AG04449 (cell line): ENCODE data around the gene TTC23.

Experiments used
- CTCF ChIA-PET: fragments of 350-600 bp; formaldehyde crosslinking; extraction: SDS; loops from one replicate; lab custom pipeline; 2021; ENCODE audit warnings: antibody characterized with exemption; lab: Yijun Ruan, JAX
- POLR2A ChIA-PET: fragments of 400-600, 350-600 bp; formaldehyde crosslinking; extraction: SDS; loops from one replicate; lab custom pipeline; 2020; ENCODE audit warnings: antibody characterized with exemption, inconsistent platforms; lab: Yijun Ruan, JAX
- DNase-seq: peaks from one replicate; pipeline ENCODE4 v3.0.0-alpha.2; 2010; ENCODE audit warnings: low read depth, low spot score
- H3K4me3 ChIP-seq: 2 replicates; pipeline ENCODE4 v1.5.1; 2011; ENCODE audit warnings: low read depth, mild to moderate bottlenecking, control low read depth, low read length
- TF ChIP-seq, protein P1 (sequence below): IDR thresholded peaks from one replicate; pipeline ENCODE4 v1.5.1; 2011; ENCODE audit warnings: mild to moderate bottlenecking, moderate library complexity, low read length, control low read depth, inconsistent platforms; ENCODE audit not compliant: insufficient read depth; ENCODE audit errors: missing control alignments

The TTC23 gene

GRCh38 chr15:99099661-99100060 lies 149.7 kb downstream of the TTC23 start:
- ChIA-PET CTCF (interaction anchor here (1.2 to 9.6 kb wide), 15 partner anchors 10 to 659 kb away, joined by 3 to 356 read pairs (median 13); partner anchors contain the start of gene LRRC28), POLR2A (no interaction called here)
- no peak for DNase-seq
- H3K4me3 ChIP-seq, result no peak overlapping the region
- TF ChIP-seq, protein P1, sequence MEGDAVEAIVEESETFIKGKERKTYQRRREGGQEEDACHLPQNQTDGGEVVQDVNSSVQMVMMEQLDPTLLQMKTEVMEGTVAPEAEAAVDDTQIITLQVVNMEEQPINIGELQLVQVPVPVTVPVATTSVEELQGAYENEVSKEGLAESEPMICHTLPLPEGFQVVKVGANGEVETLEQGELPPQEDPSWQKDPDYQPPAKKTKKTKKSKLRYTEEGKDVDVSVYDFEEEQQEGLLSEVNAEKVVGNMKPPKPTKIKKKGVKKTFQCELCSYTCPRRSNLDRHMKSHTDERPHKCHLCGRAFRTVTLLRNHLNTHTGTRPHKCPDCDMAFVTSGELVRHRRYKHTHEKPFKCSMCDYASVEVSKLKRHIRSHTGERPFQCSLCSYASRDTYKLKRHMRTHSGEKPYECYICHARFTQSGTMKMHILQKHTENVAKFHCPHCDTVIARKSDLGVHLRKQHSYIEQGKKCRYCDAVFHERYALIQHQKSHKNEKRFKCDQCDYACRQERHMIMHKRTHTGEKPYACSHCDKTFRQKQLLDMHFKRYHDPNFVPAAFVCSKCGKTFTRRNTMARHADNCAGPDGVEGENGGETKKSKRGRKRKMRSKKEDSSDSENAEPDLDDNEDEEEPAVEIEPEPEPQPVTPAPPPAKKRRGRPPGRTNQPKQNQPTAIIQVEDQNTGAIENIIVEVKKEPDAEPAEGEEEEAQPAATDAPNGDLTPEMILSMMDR, result no peak

- TF ChIP-seq, protein P1, result no peak
- ChIA-PET CTCF (interaction anchor here (1.0 to 9.6 kb wide), 7 partner anchors 9 to 579 kb away, joined by 3 to 356 read pairs (median 36); no protein-coding TSS in a partner anchor), POLR2A (no interaction called here)
- no peak overlapping the region for H3K4me3 ChIP-seq
- DNase-seq, result no peak
Observed at GRCh38 chr15:99098991-99099390, 150.4 kb downstream of the TTC23 start.

DNA sequence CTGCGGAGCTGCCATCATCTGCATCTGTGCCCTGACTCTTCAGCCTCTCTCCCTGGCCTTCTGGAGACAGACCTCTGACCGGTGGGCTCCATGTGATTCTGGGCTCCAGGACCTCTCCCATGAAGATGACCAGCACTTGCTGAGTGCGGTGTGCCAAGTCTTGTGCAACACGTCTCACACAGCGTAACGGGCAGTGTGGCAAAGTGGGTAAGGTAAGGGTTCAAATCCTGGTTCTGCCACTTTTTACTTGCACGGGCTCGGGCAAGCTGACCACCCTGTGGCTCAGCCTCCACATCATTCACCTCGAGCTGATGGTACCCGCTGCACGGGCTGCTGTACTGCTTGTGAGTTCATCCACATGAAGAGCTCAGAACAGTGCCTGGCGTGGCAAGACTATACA lies 151.0 kb downstream of the TTC23 start:
- no peak overlapping the region for H3K4me3 ChIP-seq
- POLR2A ChIA-PET, result no interaction called here
- DNase-seq, result no peak
- CTCF ChIA-PET, result interaction anchor here (1.0 to 9.6 kb wide), 7 partner anchors 9 to 578 kb away, joined by 3 to 356 read pairs (median 36); no protein-coding TSS in a partner anchor
- TF ChIP-seq, protein P1, result no peak

DNA sequence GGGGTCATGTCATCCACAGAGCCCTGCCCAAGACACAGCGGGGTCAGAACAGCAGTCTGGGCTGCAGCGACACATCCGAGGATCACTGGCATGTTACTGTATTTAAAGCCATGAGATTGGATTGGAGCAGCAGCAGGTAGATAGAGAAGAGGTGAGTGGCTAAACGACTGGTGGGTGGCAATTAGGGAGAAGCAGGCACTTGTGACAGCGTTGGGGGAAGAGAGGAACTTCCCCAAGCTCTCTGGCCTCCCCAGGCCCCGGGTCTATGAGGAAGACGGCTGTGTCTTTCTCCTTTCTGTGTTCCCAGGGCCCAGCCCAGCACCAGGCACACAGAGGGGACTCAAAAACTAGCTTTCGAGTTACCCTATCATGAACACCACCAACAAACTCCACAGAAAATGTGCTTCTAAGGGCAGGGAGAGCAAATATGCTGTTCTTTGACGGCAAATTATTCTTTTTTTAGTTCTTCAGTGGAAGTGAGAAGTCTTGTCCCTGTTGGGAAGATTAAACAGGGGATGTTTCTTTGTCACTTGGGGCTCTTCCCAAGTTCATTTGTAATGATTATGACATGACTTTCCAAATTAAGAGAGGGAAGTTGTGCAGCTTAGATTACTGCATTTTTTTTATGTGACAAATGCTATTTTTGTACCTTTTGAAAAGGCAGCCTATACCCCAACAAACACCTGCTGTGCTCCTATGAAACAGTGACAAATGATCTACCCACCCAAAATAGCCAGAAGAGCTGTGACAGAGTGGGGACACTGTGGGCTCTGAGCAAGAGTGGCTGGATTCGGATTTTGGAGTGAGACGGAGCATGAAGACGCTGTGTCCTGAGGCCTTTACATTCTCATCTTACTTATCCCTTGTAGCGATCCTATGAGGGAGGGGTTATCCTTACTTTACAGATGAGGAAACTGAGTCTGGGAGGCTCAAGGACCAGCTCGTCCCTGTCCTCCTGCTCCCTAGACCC lies 151.7 kb downstream of the TTC23 start:
- CTCF ChIA-PET, result interaction anchor here (1.3 to 9.6 kb wide), 6 partner anchors 8 to 578 kb away, joined by 5 to 356 read pairs (median 72); no protein-coding TSS in a partner anchor
- DNase-seq, result no peak
- TF ChIP-seq, protein P1, result no peak
- POLR2A ChIA-PET, result no interaction called here
- no peak overlapping the region for H3K4me3 ChIP-seq

DNA sequence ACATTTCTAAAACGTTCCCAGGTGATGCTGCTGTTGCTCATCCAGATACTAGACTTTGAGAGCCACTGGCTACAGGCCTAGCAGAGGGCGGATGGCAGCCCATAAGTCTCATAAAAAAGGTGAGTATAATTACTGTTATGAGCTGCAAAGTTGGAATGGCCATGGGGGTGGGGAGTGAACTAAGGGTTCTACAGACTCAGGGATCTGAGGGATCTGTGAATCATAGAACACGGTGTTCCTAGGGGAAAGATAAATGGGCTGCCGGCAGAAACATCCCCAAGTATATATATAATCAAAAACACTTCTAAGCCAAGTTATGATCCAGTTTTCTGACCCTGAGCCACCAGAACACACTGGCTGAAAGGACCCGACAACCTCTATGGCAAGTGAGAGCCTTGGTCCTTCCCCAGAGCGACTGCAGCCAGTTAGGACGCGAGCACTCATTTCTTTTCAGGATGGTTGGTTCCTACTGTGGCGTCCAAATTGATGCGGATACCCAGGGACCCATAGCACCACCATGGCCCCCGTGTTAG lies 152.4 kb downstream of the TTC23 start:
- no peak for DNase-seq
- no peak overlapping the region for H3K4me3 ChIP-seq
- TF ChIP-seq, protein P1, result no peak
- ChIA-PET CTCF (interaction anchor here (1.7 to 9.6 kb wide), 3 partner anchors 9 to 117 kb away, joined by 8 to 356 read pairs (median 107); no protein-coding TSS in a partner anchor), POLR2A (no interaction called here)
